T-helper 1 cell treated with Interleukin-12 subunit alpha and Interleukin-12 subunit beta and Interleukin-4 antibody, amounts not matched to agents 30 ng/mL and 1 ng/mL, for 36 hours (primary cell): ENCODE measurements around the gene GDAP1L1. TPM values are rescaled to one million over a fixed set of nuclear protein-coding genes. Genes with fewer than 3 reads are reported as not detected.

Experiments used
- intact Hi-C: fragments of 100-400 bp; cut with micrococcal nuclease; formaldehyde crosslinking; loops from one replicate; pipeline ENCODE4 v1.15.1; 2024
- total RNA-seq: library from RNA; stranded (reverse); gene quantifications from 2 replicates; pipeline ENCODE4 v1.2.3, GENCODE V29; 2022

GDAP1L1 gene
- total RNA-seq, 1 donor from 2014 or later: not detected

DNA sequence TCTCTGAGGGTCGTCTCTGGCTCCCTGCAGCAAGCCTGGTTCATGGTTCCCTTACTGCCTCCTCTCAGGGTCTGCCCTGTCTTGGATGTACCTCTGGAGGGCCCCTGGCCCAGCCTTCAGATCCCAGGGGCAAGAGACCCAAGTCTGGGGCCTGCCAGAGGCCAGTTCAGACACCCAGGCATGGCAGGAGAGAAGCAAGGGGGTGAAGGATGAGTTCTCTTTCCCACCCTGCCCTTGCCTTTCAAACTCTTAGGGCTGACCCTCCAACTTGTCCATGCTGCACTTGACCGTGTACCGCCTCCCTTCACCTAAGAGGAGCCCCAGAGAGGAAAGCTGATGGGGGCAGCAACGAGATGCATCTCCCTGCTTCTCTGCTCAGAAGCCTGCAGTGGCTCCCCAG lies 4.2 kb downstream of the GDAP1L1 start:
- intact Hi-C loops: no loop called here

- intact Hi-C loops: no loop called here
These were observed 6.4 kb downstream of the GDAP1L1 start for GRCh38 chr20:44253528-44253927.

GRCh38 chr20:44254073-44254472 lies 7.0 kb downstream of the GDAP1L1 start:
- intact Hi-C loops: no loop called here

DNA sequence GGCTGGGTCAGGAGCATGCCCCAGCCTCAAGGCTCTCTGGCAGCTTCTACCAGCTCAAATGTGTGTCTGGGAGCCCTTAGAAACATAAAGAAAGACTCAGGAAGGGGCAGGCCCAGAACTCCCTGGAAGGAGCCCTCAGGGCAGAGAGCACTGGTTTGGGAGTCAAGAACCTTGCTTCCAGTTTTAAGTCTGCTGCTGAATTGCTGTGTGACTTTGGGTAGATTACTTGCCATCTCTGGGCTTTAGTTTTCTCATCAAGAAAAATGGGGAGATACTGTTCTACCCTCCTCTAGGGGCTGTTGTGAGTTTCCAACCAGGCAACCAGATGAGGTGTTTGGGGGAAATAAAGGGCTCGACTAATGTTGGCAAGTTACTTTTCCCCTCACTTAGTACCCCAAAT lies 8.8 kb downstream of the GDAP1L1 start:
- intact Hi-C loops: no loop called here

- intact Hi-C loops: no loop called here
These were observed 9.9 kb downstream of the GDAP1L1 start for GRCh38 chr20:44256961-44257360.

DNA sequence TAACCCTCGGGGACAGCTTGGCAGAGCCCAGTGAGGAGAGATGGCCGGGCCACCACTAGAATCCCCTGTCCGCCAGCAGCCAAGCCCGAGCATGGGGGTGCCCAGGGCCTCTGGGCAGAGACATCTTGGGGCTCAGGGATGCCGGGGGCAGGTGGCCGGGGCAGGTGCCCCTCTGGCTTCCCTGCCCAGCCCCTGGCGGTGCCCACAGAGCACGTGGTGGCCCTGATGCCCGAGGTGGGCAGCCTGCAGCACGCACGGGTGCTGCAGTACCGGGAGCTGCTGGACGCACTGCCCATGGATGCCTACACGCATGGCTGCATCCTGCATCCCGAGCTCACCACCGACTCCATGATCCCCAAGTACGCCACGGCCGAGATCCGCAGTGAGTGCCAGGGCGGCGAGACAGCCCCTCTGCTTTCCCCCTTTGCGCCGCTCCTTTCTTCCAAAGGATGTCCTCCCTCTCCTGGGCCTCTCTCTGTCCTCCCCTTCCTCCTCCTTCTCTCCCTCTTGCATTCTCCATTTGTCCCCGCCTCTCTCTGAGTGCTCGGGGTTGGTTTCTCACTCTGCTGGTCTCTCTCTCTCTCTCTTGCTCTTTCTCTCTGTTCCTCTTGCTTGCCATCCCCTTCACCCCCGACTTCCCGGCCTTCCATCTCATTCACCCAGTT lies 11.2 kb downstream of the GDAP1L1 start:
- intact Hi-C loops: no loop called here

DNA sequence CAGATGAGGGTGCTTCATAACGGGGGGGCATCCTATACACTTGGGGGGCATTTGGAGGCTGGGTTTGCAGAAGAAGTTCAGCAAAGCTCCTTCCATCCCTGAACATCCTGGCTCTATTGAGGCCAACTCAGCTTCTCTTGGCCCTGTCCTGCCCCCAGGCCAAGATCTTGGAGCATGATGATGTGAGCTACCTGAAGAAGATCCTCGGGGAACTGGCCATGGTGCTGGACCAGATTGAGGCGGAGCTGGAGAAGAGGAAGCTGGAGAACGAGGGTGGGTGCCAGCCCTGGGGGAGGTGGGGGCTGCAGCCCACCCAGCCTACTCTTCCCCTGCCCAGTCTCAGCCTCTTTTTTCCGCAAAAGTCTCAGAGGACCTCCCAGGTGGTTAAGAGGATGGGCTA lies 17.2 kb downstream of the GDAP1L1 start:
- intact Hi-C loops: no loop called here

DNA sequence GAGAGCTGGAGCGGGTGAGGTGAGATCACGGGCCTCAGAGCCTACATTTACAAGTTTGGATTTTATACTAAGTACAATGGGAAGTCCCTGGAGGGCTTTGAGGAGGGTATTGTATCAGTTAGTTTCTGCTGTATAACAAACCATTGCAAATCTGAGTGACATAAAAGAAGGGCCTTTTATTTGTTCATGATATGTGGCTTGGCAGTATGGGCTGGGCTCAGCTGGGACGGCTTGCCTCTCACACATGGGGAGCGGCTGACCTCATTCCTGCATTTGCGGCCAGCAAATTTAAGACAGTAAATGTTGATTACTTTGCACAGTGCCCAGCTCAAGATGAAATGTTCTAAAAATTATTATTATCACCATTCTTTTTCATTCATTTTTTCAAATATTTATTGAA lies 21.7 kb downstream of the GDAP1L1 start:
- intact Hi-C loops: no loop called here

GRCh38 chr20:44271915-44272663 lies 25.0 kb downstream of the GDAP1L1 start:
- intact Hi-C loops: loop anchor here (1.0 kb wide), 1 partner anchor 55 kb away; no protein-coding TSS in a partner anchor

GRCh38 chr20:44273231-44274215 lies 26.4 kb downstream of the GDAP1L1 start:
- intact Hi-C loops: no loop called here

- intact Hi-C loops: no loop called here
These were observed 27.4 kb downstream of the GDAP1L1 start for GRCh38 chr20:44274303-44275017.

- intact Hi-C loops: no loop called here
These were observed 32.1 kb downstream of the GDAP1L1 start for GRCh38 chr20:44279228-44279627.

GRCh38 chr20:44280387-44280786 lies 33.3 kb downstream of the GDAP1L1 start:
- intact Hi-C loops: no loop called here

GRCh38 chr20:44282192-44282591 lies 35.1 kb downstream of the GDAP1L1 start:
- intact Hi-C loops: no loop called here

GRCh38 chr20:44284032-44284431 lies 36.9 kb downstream of the GDAP1L1 start:
- intact Hi-C loops: no loop called here

GRCh38 chr20:44287272-44288097 lies 40.4 kb downstream of the GDAP1L1 start:
- intact Hi-C loops: loop anchor here (1.0 kb wide), 1 partner anchor 72 kb away; no protein-coding TSS in a partner anchor

DNA sequence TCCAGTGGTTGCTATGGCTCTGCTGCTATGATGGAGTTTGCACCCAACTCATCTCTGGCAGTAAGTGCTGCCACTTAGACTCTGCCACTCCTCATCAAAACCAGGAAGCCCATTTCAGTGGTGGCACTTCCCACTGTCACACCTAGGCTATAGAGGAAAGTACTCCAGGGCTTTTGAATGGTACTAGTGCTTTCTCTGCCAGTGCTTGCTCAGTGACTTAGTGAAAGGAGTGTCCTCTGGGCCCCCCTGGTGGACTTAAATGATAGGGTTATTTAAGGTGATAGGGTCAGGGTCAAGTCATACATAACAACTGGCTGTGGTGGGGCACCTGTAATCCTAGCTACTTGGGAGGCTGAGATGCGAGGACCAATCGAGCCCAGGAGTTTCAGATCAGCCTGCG lies 41.1 kb downstream of the GDAP1L1 start:
- intact Hi-C loops: loop anchor here (1.0 kb wide), 1 partner anchor 73 kb away; no protein-coding TSS in a partner anchor

DNA sequence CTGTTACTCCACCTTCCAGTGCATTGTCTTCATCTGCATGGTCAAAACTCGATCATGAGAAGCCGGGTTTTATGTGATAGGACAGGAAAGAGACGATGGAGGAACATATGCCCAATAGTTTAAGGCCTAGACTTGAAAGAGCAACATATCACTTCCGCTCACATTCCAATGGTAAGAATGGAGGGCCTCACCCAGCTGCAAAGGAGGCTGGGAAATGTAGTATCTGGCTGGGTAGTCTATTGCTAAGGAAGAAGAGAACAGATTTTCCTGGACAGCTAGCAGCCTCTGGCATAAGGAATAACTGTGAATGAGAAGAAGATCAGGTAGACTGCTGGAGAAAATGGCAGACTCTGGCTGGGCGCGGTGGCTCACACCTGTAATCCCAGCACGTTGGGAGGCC lies 44.6 kb downstream of the GDAP1L1 start:
- intact Hi-C loops: no loop called here

DNA sequence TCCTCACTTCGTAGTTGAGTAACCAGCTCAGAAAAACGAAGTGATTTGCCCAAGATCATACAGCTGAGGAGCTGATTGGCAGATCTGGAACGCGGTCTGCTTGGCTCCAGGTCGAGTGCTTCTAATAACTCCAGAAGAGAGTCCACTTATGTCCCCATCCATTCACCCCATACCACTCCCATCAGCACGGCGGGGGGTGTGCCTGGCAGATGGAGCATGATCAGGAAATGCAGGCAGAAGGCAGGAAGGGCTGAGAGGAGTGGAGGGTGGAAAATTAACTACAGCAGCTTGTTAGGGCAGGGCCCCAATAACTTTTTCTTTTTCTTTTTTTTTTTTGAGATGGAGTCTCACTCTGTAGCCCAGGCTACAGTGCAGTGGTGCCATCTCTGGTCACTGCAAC lies 48.9 kb downstream of the GDAP1L1 start:
- intact Hi-C loops: no loop called here

GRCh38 chr20:44297721-44298120 lies 50.6 kb downstream of the GDAP1L1 start:
- intact Hi-C loops: no loop called here
